Loucy (cell line): ENCODE measurements around the gene MALRD1.

ENCODE experiments used
- H2AFZ ChIP-seq: fragments of 200-600 bp; sonication (generic); 2 replicates; pipeline ENCODE4 v1.6.0; 2016; ENCODE audit warnings: antibody characterized with exemption, mild to moderate bottlenecking, low read length, moderate library complexity
- H3F3A ChIP-seq: fragments of 200-600 bp; 2 replicates; pipeline ENCODE4 v1.6.0; 2016; ENCODE audit warnings: antibody characterized with exemption, low read depth, mild to moderate bottlenecking
- H3K27me3 ChIP-seq: fragments of 200-600 bp; sonication (generic); 2 replicates; pipeline ENCODE4 v1.6.1; 2014; ENCODE audit warnings: low read length, mild to moderate bottlenecking; ENCODE audit not compliant: insufficient read depth, poor library complexity, severe bottlenecking
- H3K36me3 ChIP-seq: fragments of 200-600 bp; sonication (generic); 2 replicates; pipeline ENCODE4 v1.6.1; 2016; ENCODE audit warnings: low read length; ENCODE audit not compliant: insufficient read depth
- H3K4me1 ChIP-seq: fragments of 200-600 bp; sonication (generic); 2 replicates; pipeline ENCODE4 v1.5.1; 2014; ENCODE audit warnings: low read length, mild to moderate bottlenecking; ENCODE audit not compliant: insufficient read depth, poor library complexity, severe bottlenecking
- H3K4me2 ChIP-seq: fragments of 200-600 bp; sonication (generic); 2 replicates; pipeline ENCODE4 v1.6.0; 2014; ENCODE audit warnings: antibody characterized with exemption, low read length, low read depth, mild to moderate bottlenecking; ENCODE audit not compliant: poor library complexity, severe bottlenecking
- H3K4me3 ChIP-seq: fragments of 200-600 bp; sonication (generic); 2 replicates; pipeline ENCODE4 v1.5.1; 2014; ENCODE audit warnings: low read length, mild to moderate bottlenecking, mixed read lengths; ENCODE audit not compliant: poor library complexity, severe bottlenecking
- H3K79me2 ChIP-seq: fragments of 200-600 bp; sonication (generic); 2 replicates; pipeline ENCODE4 v1.6.1; 2014; ENCODE audit warnings: low read length; ENCODE audit not compliant: insufficient read depth
- H3K9ac ChIP-seq: fragments of 200-600 bp; sonication (generic); 2 replicates; pipeline ENCODE4 v1.6.0; 2014; ENCODE audit warnings: mild to moderate bottlenecking, low read depth, low read length, moderate library complexity; ENCODE audit not compliant: poor library complexity, severe bottlenecking
- H3K9me2 ChIP-seq: fragments of 200-600 bp; sonication (generic); replicated peaks from 2 replicates; pipeline ENCODE4 v1.6.1; 2016; ENCODE audit warnings: low read depth, low read length, mixed read lengths
- H3K9me3 ChIP-seq: fragments of 200-600 bp; sonication (generic); 2 replicates; pipeline ENCODE4 v1.6.1; 2014; ENCODE audit warnings: mild to moderate bottlenecking, antibody characterized with exemption, low read length, low read depth; ENCODE audit not compliant: insufficient read depth
- H4K20me1 ChIP-seq: fragments of 200-600 bp; sonication (generic); 2 replicates; pipeline ENCODE4 v1.6.0; 2014; ENCODE audit warnings: antibody characterized with exemption, low read length, mild to moderate bottlenecking; ENCODE audit not compliant: insufficient read depth, poor library complexity, severe bottlenecking
- CTCF ChIP-seq: fragments of 200-600 bp; sonication (generic); conservative IDR thresholded peaks from 2 replicates; pipeline ENCODE4 v1.5.1; 2014; ENCODE audit warnings: mild to moderate bottlenecking, antibody characterized with exemption, low read length
- EZH2phosphoT487 ChIP-seq: fragments of 200-600 bp; IDR thresholded peaks from 2 replicates; pipeline ENCODE4 v1.6.1; 2018; ENCODE audit warnings: antibody characterized with exemption, mild to moderate bottlenecking, moderate library complexity, borderline replicate concordance

Gene MALRD1

GRCh38 chr10:19580691-19581090 is 532.1 kb downstream of the MALRD1 start:
- Histone ChIP-seq H3K79me2 (no peaks in the 10 kb centered on the region), H3K27me3 (no peaks in the 10 kb centered on the region), H4K20me1 (no peaks in the 10 kb centered on the region), H2AFZ (no peak overlapping the region), H3K9me2 (no peaks in the 10 kb centered on the region), H3K4me1 (no peaks in the 10 kb centered on the region), H3K36me3 (no peaks in the 10 kb centered on the region), H3K9ac (no peak overlapping the region), H3F3A (no peaks in the 10 kb centered on the region), H3K4me2 (no peak overlapping the region), H3K9me3 (no peaks in the 10 kb centered on the region), H3K4me3 (no peak overlapping the region)
- TF ChIP-seq CTCF (no peak), EZH2phosphoT487 (no peak)

GRCh38 chr10:19588608-19589007 is 540.0 kb downstream of the MALRD1 start:
- no peak overlapping the region for H3K9ac ChIP-seq
- no peaks in the 10 kb centered on the region for H4K20me1 ChIP-seq
- H3K4me2 ChIP-seq, result no peak overlapping the region
- no peaks in the 10 kb centered on the region for H3K9me2 ChIP-seq
- no peaks in the 10 kb centered on the region for H3K79me2 ChIP-seq
- no peak for TF ChIP-seq CTCF
- TF ChIP-seq EZH2phosphoT487, result no peak
- no peaks in the 10 kb centered on the region for H3K4me1 ChIP-seq
- no peaks in the 10 kb centered on the region for H3K27me3 ChIP-seq
- H3F3A ChIP-seq, result no peaks in the 10 kb centered on the region
- no peak overlapping the region for H3K4me3 ChIP-seq
- no peaks in the 10 kb centered on the region for H3K9me3 ChIP-seq
- no peak overlapping the region for H2AFZ ChIP-seq
- no peaks in the 10 kb centered on the region for H3K36me3 ChIP-seq

GRCh38 chr10:19592276-19592675 is 543.7 kb downstream of the MALRD1 start:
- Histone ChIP-seq H3F3A (no peaks in the 10 kb centered on the region), H4K20me1 (no peaks in the 10 kb centered on the region), H3K4me1 (no peaks in the 10 kb centered on the region), H3K4me2 (no peak overlapping the region), H3K9ac (no peak overlapping the region), H3K36me3 (no peaks in the 10 kb centered on the region), H2AFZ (no peak overlapping the region), H3K27me3 (no peaks in the 10 kb centered on the region), H3K79me2 (no peaks in the 10 kb centered on the region), H3K9me2 (no peaks in the 10 kb centered on the region), H3K9me3 (no peaks in the 10 kb centered on the region), H3K4me3 (no peak overlapping the region)
- no peak for TF ChIP-seq EZH2phosphoT487
- TF ChIP-seq CTCF, result no peak
